Neutrophil (primary cell): ENCODE data around the gene CCDC186.

Source experiments
- H3K27ac ChIP-seq: fragments of 200-600 bp; sonication (generic); 2 replicates; pipeline ENCODE4 v1.5.1; 2016; ENCODE audit warnings: mild to moderate bottlenecking, moderate library complexity
- H3K27me3 ChIP-seq: fragments of 200-600 bp; sonication (generic); 2 replicates; pipeline ENCODE4 v1.6.0; 2016; ENCODE audit warnings: mild to moderate bottlenecking
- H3K36me3 ChIP-seq: fragments of 200-600 bp; sonication (generic); 2 replicates; pipeline ENCODE4 v1.5.1; 2017
- H3K4me1 ChIP-seq, 2 experiments: fragments of 200-600 bp in 1 of 2; sonication (generic) in 1 of 2; 1 replicate in 1 of 2; 2 replicates in 1 of 2; pipeline versions ENCODE4 v1.5.1 to v1.6.1; 2013 to 2016; ENCODE audit warnings: low read depth in 1 of 2, low read length in 1 of 2, mild to moderate bottlenecking in 1 of 2, moderate library complexity in 1 of 2; ENCODE audit not compliant: control insufficient read depth in 1 of 2, insufficient read depth in 1 of 2
- H3K4me3 ChIP-seq, 2 experiments: fragments of 200-600 bp in 1 of 2; sonication (generic) in 1 of 2; 1 replicate in 1 of 2; 2 replicates in 1 of 2; pipeline ENCODE4 v1.5.1; 2013 to 2016; ENCODE audit warnings: low read depth in 1 of 2, low read length in 1 of 2, mild to moderate bottlenecking in 1 of 2, moderate library complexity in 1 of 2
- H3K9me3 ChIP-seq: fragments of 200-600 bp; sonication (generic); 2 replicates; pipeline ENCODE4 v1.5.1; 2016
- TF ChIP-seq, protein P1 (sequence below): fragments of 200-600 bp; sonication (generic); IDR thresholded peaks from 2 replicates; pipeline ENCODE4 v1.5.1; 2016; ENCODE audit warnings: antibody characterized with exemption

The CCDC186 gene

GRCh38 chr10:114195079-114195478 is 21.1 kb upstream of the CCDC186 start:
- Histone ChIP-seq H3K9me3 (no peaks in the 10 kb centered on the region), H3K27me3 (peaks cover 10% of the 10 kb centered on the region), H3K4me3 (no peak overlapping the region), H3K27ac (no peak overlapping the region), H3K36me3 (no peaks in the 10 kb centered on the region), H3K4me1 (no peaks in the 10 kb centered on the region)
- TF ChIP-seq, protein P1, sequence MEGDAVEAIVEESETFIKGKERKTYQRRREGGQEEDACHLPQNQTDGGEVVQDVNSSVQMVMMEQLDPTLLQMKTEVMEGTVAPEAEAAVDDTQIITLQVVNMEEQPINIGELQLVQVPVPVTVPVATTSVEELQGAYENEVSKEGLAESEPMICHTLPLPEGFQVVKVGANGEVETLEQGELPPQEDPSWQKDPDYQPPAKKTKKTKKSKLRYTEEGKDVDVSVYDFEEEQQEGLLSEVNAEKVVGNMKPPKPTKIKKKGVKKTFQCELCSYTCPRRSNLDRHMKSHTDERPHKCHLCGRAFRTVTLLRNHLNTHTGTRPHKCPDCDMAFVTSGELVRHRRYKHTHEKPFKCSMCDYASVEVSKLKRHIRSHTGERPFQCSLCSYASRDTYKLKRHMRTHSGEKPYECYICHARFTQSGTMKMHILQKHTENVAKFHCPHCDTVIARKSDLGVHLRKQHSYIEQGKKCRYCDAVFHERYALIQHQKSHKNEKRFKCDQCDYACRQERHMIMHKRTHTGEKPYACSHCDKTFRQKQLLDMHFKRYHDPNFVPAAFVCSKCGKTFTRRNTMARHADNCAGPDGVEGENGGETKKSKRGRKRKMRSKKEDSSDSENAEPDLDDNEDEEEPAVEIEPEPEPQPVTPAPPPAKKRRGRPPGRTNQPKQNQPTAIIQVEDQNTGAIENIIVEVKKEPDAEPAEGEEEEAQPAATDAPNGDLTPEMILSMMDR: no peak

DNA sequence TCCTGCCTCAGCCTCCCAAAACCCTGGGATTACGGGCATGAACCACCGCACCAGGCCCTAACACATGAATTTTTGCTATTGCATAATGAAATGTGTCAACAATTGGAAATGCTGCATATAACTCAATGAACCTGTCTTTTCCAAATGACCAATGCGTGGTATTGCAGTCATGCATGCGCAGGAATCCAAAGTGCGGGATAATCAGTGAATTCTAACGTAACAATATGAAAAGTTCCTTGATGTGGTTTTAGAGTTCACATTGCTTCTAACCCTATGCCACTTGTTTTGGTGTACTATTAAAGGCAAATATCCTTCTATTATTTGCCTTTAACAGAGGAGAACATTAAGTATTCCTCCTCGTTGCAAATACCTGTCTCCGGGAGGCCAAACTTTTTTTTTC is 15.7 kb upstream of the CCDC186 start:
- TF ChIP-seq, protein P1: no peak
- no peak overlapping the region for H3K27ac ChIP-seq

GRCh38 chr10:114188900-114189299 is 14.9 kb upstream of the CCDC186 start:
- H3K36me3 ChIP-seq: no peaks in the 10 kb centered on the region

More for the DNA sequence above, 15.7 kb upstream of the CCDC186 start:
- Histone ChIP-seq H3K4me3 (no peak overlapping the region), H3K9me3 (no peaks in the 10 kb centered on the region), H3K27me3 (peaks cover 13% of the 10 kb centered on the region), H3K36me3 (no peaks in the 10 kb centered on the region), H3K4me1 (no peaks in the 10 kb centered on the region)

DNA sequence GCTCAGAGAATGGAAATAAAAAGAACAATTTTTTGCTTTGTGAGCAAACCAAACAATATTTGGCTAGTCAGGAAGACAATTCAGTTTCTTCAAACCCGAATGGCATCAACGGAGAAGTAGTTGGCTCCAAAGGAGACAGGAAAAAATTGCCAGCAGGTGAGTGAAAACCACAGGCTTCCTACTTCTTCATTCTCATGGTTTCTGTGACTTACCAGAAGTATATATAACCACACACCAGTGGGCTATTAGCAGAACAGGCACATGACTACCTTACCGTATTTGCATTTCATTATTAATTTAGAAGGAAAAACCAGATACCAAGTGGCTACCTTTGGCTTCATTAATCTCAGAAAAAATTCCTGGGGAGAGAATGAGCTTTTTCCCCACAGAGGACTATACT is 14.0 kb upstream of the CCDC186 start:
- no peaks in the 10 kb centered on the region for H3K9me3 ChIP-seq
- no peaks in the 10 kb centered on the region for H3K4me1 ChIP-seq
- H3K27ac ChIP-seq: no peak overlapping the region
- no peak overlapping the region for H3K4me3 ChIP-seq
- peaks cover 10% of the 10 kb centered on the region for H3K27me3 ChIP-seq
- TF ChIP-seq, protein P1: no peak
- no peaks in the 10 kb centered on the region for H3K36me3 ChIP-seq

More at GRCh38 chr10:114188900-114189299, 14.9 kb upstream of the CCDC186 start:
- Histone ChIP-seq H3K4me1 (no peaks in the 10 kb centered on the region), H3K9me3 (no peaks in the 10 kb centered on the region), H3K4me3 (no peak overlapping the region), H3K27ac (no peak overlapping the region), H3K27me3 (peaks cover 13% of the 10 kb centered on the region)
- TF ChIP-seq, protein P1: no peak

- H3K36me3 ChIP-seq: no peaks in the 10 kb centered on the region
- TF ChIP-seq, protein P1: no peak
- H3K27ac ChIP-seq: no peak overlapping the region
- no peaks in the 10 kb centered on the region for H3K4me1 ChIP-seq
- no peaks in the 10 kb centered on the region for H3K9me3 ChIP-seq
- H3K4me3 ChIP-seq: no peak overlapping the region
- peaks cover 10% of the 10 kb centered on the region for H3K27me3 ChIP-seq
Observed at GRCh38 chr10:114184276-114184675, 10.3 kb upstream of the CCDC186 start.

DNA sequence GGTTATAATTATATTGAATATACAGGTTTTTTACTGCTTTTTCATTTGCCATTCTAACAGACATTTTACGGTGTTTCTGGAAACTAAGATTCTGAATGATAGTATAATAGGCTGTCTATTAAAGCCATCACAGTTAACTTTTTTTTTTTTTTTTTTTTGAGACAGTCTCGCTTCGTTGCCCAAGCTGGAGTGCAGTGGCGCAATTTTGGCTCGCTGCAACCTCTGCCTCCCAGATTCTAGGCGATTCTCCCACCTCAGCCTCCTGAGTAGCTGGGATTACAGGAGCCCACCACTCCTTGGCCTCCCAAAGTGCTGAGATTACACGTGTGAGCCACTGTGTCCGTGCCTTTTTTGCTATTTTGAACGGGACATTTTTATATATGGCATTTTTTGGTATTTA is 9.6 kb upstream of the CCDC186 start:
- no peaks in the 10 kb centered on the region for H3K9me3 ChIP-seq
- peaks cover 10% of the 10 kb centered on the region for H3K27me3 ChIP-seq
- TF ChIP-seq, protein P1: no peak
- no peaks in the 10 kb centered on the region for H3K36me3 ChIP-seq
- no peak overlapping the region for H3K4me3 ChIP-seq
- no peaks in the 10 kb centered on the region for H3K4me1 ChIP-seq
- no peak overlapping the region for H3K27ac ChIP-seq
